Endothelial cell of umbilical vein (primary cell): Measurements from ENCODE around the gene KLHDC1. TPM values are rescaled to one million over a fixed set of nuclear protein-coding genes. Genes with fewer than 3 reads are reported as not detected.

Experiments used
- BruUV-seq: library from RNA; stranded (reverse); fragments of 400-500 nt; replicated peaks from 2 replicates; lab custom pipeline; 2021; lab: Mats Ljungman, UMichigan
- CTCF ChIA-PET: fragments of 300-600, 350-600 bp; sonication (Branson Sonifier 250); formaldehyde crosslinking; loops from one replicate; lab custom pipeline; 2021; ENCODE audit warnings: antibody characterized with exemption, inconsistent platforms; lab: Charles Lee
- POLR2A ChIA-PET: fragments of 300-600, 350-600 bp; sonication (Branson Sonifier 250); formaldehyde crosslinking; loops from one replicate; lab custom pipeline; 2021; ENCODE audit warnings: antibody characterized with exemption, inconsistent platforms; lab: Charles Lee
- DNase-seq: peaks from one replicate; pipeline ENCODE4 v3.0.0-alpha.2; 2011; ENCODE audit warnings: low read depth, low spot score
- FAIRE-seq: peaks from 2 replicates; lab custom pipeline; 2011; peaks lifted over from hg19 to GRCh38; lab: Jason Lieb, UNC
- H2AFZ ChIP-seq: 2 replicates; pipeline ENCODE4 v1.6.0; 2012; ENCODE audit warnings: low read depth, low read length, control low read depth, inconsistent platforms
- H3K27ac ChIP-seq: 2 replicates; pipeline ENCODE4 v1.5.1; 2011; ENCODE audit warnings: low read depth, mild to moderate bottlenecking, control low read depth, low read length, moderate library complexity; ENCODE audit not compliant: insufficient read depth
- H3K27me3 ChIP-seq, 2 experiments: 2 replicates each; pipeline versions ENCODE4 v1.6.0 to v1.6.1; 2011; ENCODE audit warnings: low read length in 2 of 2, mixed read lengths in 1 of 2; ENCODE audit not compliant: control insufficient read depth in 2 of 2, insufficient read depth in 2 of 2
- H3K36me3 ChIP-seq, 2 experiments: 2 replicates in 1 of 2; 3 replicates in 1 of 2; pipeline ENCODE4 v1.5.1; 2011; ENCODE audit warnings: low read length in 2 of 2, mild to moderate bottlenecking in 1 of 2, moderate library complexity in 1 of 2; ENCODE audit not compliant: control insufficient read depth in 2 of 2, insufficient read depth in 2 of 2; ENCODE audit errors: extremely low read depth in 1 of 2
- H3K4me1 ChIP-seq: 3 replicates; pipeline ENCODE4 v1.5.1; 2011; ENCODE audit warnings: mild to moderate bottlenecking, low read length; ENCODE audit not compliant: control insufficient read depth, insufficient read depth; ENCODE audit errors: extremely low read depth
- H3K4me2 ChIP-seq: 2 replicates; pipeline ENCODE4 v1.6.1; 2011; ENCODE audit warnings: low read length, control low read depth, mixed read lengths; ENCODE audit not compliant: insufficient read depth
- H3K4me3 ChIP-seq, 3 experiments: fragments of 200-600 bp in 1 of 3; sonication (generic), shearing (Covaris generic) in 1 of 3; replicated peaks in 1 of 3; 2 replicates each; pipeline ENCODE4 v1.5.1; 2011 to 2016; ENCODE audit warnings: control low read depth in 3 of 3, low read length in 3 of 3, mild to moderate bottlenecking in 2 of 3, inconsistent platforms in 1 of 3, low read depth in 1 of 3, moderate library complexity in 1 of 3; ENCODE audit not compliant: insufficient read depth in 1 of 3
- H3K79me2 ChIP-seq: 2 replicates; pipeline ENCODE4 v1.6.0; 2012; ENCODE audit warnings: low read length, inconsistent platforms; ENCODE audit not compliant: control insufficient read depth, insufficient read depth
- H3K9ac ChIP-seq: replicated peaks from 2 replicates; pipeline ENCODE3; 2011; ENCODE audit warnings: low read length, control low read depth; ENCODE audit not compliant: insufficient read depth; ENCODE audit errors: extremely low read depth
- H3K9me1 ChIP-seq: replicated peaks from 3 replicates; pipeline ENCODE4 v1.6.0; 2011; ENCODE audit warnings: mild to moderate bottlenecking, low read length; ENCODE audit not compliant: control insufficient read depth, insufficient read depth; ENCODE audit errors: extremely low read depth
- H3K9me3 ChIP-seq: replicated peaks from 2 replicates; pipeline ENCODE4 v1.5.1; 2012; ENCODE audit warnings: low read length, inconsistent platforms; ENCODE audit not compliant: control insufficient read depth, insufficient read depth
- H4K20me1 ChIP-seq: replicated peaks from 2 replicates; pipeline ENCODE3; 2011; ENCODE audit warnings: mild to moderate bottlenecking, low read length; ENCODE audit not compliant: control insufficient read depth, insufficient read depth; ENCODE audit errors: extremely low read depth
- CTCF ChIP-seq, 2 donors: IDR thresholded peaks; 1 replicate in 1 of 2; 2 replicates in 1 of 2; pipeline ENCODE4 v1.5.1; 2011; ENCODE audit warnings: low read length in 2 of 2, mild to moderate bottlenecking in 2 of 2, moderate library complexity in 2 of 2, control low read depth in 1 of 2, inconsistent platforms in 1 of 2, low read depth in 1 of 2; ENCODE audit not compliant: insufficient read depth in 1 of 2; ENCODE audit errors: extremely low read depth in 1 of 2
- EZH2 ChIP-seq: IDR thresholded peaks from 2 replicates; pipeline ENCODE4 v1.6.1; 2012; ENCODE audit warnings: borderline replicate concordance, low read depth, mild to moderate bottlenecking, moderate library complexity, low read length, inconsistent platforms; ENCODE audit not compliant: severe bottlenecking
- FOS ChIP-seq: IDR thresholded peaks from 2 replicates; pipeline ENCODE4 v1.6.1; 2011; ENCODE audit warnings: mild to moderate bottlenecking, low read length, moderate library complexity, borderline replicate concordance; ENCODE audit not compliant: insufficient read depth
- MAX ChIP-seq: IDR thresholded peaks from 2 replicates; pipeline ENCODE4 v1.6.1; 2011; ENCODE audit not compliant: insufficient read depth, insufficient read length
- POLR2A ChIP-seq: IDR thresholded peaks from 2 replicates; pipeline ENCODE4 v1.6.1; 2012; ENCODE audit warnings: low read depth, mild to moderate bottlenecking, control low read depth, low read length
- POLR2AphosphoS5 ChIP-seq: IDR thresholded peaks from 2 replicates; pipeline ENCODE4 v1.6.1; 2012; ENCODE audit warnings: low read depth, mild to moderate bottlenecking, control low read depth, low read length, moderate library complexity; ENCODE audit not compliant: insufficient read depth
- dilution Hi-C: fragments of 300-500 bp; cut with MboI; formaldehyde crosslinking; loops from one replicate; pipeline ENCODE4 v1.15.0; 2019; ENCODE audit warnings: low sequenced_read_pairs; ENCODE audit not compliant: extremely low pct_ligation_motif_present
- intact Hi-C: fragments of 100-400 bp; cut with micrococcal nuclease; formaldehyde crosslinking; loops from one replicate; pipeline ENCODE4 v1.10.0; 2022
- polyA plus RNA-seq, 4 experiments: library from polyadenylated mRNA; depleted of rRNA in 3 of 4; stranded (reverse) in 3 of 4; unstranded in 1 of 4; fragments of >200 nt; gene quantifications; 2 replicates each; pipeline versions ENCODE4 v1.2.1 to v1.2.3, GENCODE V29; 2011 to 2012; ENCODE audit warnings: missing spikeins in 1 of 4
- total RNA-seq: library from RNA; stranded (reverse); gene quantifications from 2 replicates; pipeline ENCODE4 v1.2.3, GENCODE V29; 2021

The KLHDC1 gene
- total and polyA plus RNA-seq, 2 donors (not counting 3 experiments of a cell fraction or from before 2014, with no cell fraction given): 0.77 to 1.2 TPM

GRCh38 chr14:49767270-49767570 is 74.3 kb downstream of the KLHDC1 start:
- Histone ChIP-seq H3K27ac (peak overlapping the region; percentile 86), H3K4me2 (peak overlapping the region; percentile 98), H3K79me2 (peaks cover 10% of the 10 kb centered on the region), H3K4me1 (peaks cover 16% of the 10 kb centered on the region), H4K20me1 (no peaks in the 10 kb centered on the region), H3K9me1 (no peaks in the 10 kb centered on the region), H3K27me3 (no peaks in the 10 kb centered on the region), H3K9ac (peak overlapping the region; percentile 91), H2AFZ (peak overlapping the region; percentile 93), H3K9me3 (no peaks in the 10 kb centered on the region), H3K4me3 (peak overlapping the region; percentile 68 to 86 (median 75)), H3K36me3 (no peaks in the 10 kb centered on the region)
- ChIA-PET POLR2A (interaction anchor here (0.6 to 2.2 kb wide), 6 partner anchors 36 to 973 kb away, joined by 3 to 12 read pairs (median 3); partner anchors contain the start of genes KLHDC1 and RPS29), CTCF (interaction anchor here (0.6 to 3.6 kb wide), 11 partner anchors 16 to 307 kb away, joined by 3 to 49 read pairs (median 4); partner anchors contain the start of genes DNAAF2, MGAT2, NEMF and POLE2)
- no peak for TF ChIP-seq FOS
- TF ChIP-seq MAX: no peak
- TF ChIP-seq POLR2AphosphoS5: no peak
- no TSS peak for BruUV-seq
- DNase-seq: no peak
- dilution Hi-C loops (no loop called here), intact Hi-C loops (loop anchor here (1.0 to 5.0 kb wide), 3 partner anchors 74 to 765 kb away; partner anchors contain the start of genes KLHDC1, MAP4K5 and RPS29)
- FAIRE-seq: no peak

GRCh38 chr14:49767571-49768300 is 74.8 kb downstream of the KLHDC1 start, which contains the start of gene KLHDC2:
Gene KLHDC2 (plus strand): TSS chr14:49768153. CDS start chr14:49768469, 316 bp downstream.
- Histone ChIP-seq H3K4me3 (peak within 1 kb of the TSS; percentile 68 to 86 (median 75)), H3K4me2 (peak within 1 kb of the TSS; percentile 98), H2AFZ (peak within 1 kb of the TSS; percentile 93), H4K20me1 (no peaks in the 10 kb centered on the region), H3K36me3 (no peaks in the 10 kb centered on the region), H3K9ac (peak within 1 kb of the TSS; percentile 91), H3K4me1 (peaks cover 16% of the 10 kb centered on the region), H3K27me3 (no peaks in the 10 kb centered on the region), H3K79me2 (peaks cover 10% of the 10 kb centered on the region), H3K9me1 (no peaks in the 10 kb centered on the region), H3K9me3 (no peaks in the 10 kb centered on the region), H3K27ac (peak within 1 kb of the TSS; percentile 86)
- TF ChIP-seq POLR2AphosphoS5: peak; percentile 93
- no peak for TF ChIP-seq EZH2
- TF ChIP-seq CTCF (IDR thresholded peaks at IDR 0.05; ENCODE audit: extremely low read depth in 1 of 2, insufficient read depth in 1 of 2, low read depth in 1 of 2, low read length in 2 of 2): peak in 1 of 2 donors; percentile 34
- TF ChIP-seq POLR2A: peak; percentile 81
- peak; percentile 83 for FAIRE-seq
- TSS peak; percentile 77 for BruUV-seq
- dilution Hi-C loops: no loop called here
- CTCF ChIA-PET: interaction anchor here (0.6 to 3.6 kb wide), 11 partner anchors 16 to 308 kb away, joined by 3 to 49 read pairs (median 4); partner anchors contain the start of genes DNAAF2, MGAT2, NEMF and POLE2
- POLR2A ChIA-PET: interaction anchor here (0.6 to 2.2 kb wide), 6 partner anchors 36 to 972 kb away, joined by 3 to 12 read pairs (median 3); partner anchors contain the start of genes KLHDC1 and RPS29
- intact Hi-C loops: loop anchor here (1.0 to 5.0 kb wide), 4 partner anchors 75 to 765 kb away; partner anchors contain the start of genes KLHDC1, MAP4K5 and RPS29
- peak; percentile 88 for DNase-seq
